H1 (cell line): Measurements from ENCODE around the gene SLC35F6. TPM values are rescaled to one million over a fixed set of nuclear protein-coding genes. Genes with fewer than 3 reads are reported as not detected.

Experiments used
- CTCF ChIA-PET: fragments of 300-600 bp; sonication (Branson Sonifier 250); formaldehyde crosslinking; loops from one replicate; lab custom pipeline; 2021; ENCODE audit not compliant: partially characterized antibody; lab: Charles Lee
- POLR2A ChIA-PET: fragments of 300-600 bp; sonication (Branson Sonifier 250); formaldehyde crosslinking; loops from one replicate; lab custom pipeline; 2021; ENCODE audit warnings: inconsistent platforms; ENCODE audit not compliant: partially characterized antibody; lab: Charles Lee
- DNase-seq, 2 experiments: peaks; one replicate each; pipeline versions ENCODE4 v3.0.0 to v3.0.0-alpha.2; 2010 to 2022; ENCODE audit warnings: low spot score in 2 of 2, low read depth in 1 of 2, mixed read lengths in 1 of 2
- FAIRE-seq: peaks from 2 replicates; lab custom pipeline; 2011; peaks lifted over from hg19 to GRCh38; lab: Jason Lieb, UNC
- H2AFZ ChIP-seq: 2 replicates; pipeline ENCODE4 v1.8.1; 2012; ENCODE audit warnings: low read length, inconsistent platforms
- H2AK5ac ChIP-seq: 2 replicates; pipeline ENCODE4 v1.6.1; 2013; ENCODE audit warnings: low read depth, low read length
- H2BK120ac ChIP-seq: replicated peaks from 2 replicates; pipeline ENCODE3; 2013; ENCODE audit warnings: low read depth, low read length, inconsistent platforms
- H2BK12ac ChIP-seq: 2 replicates; pipeline ENCODE4 v1.6.1; 2013; ENCODE audit warnings: low read depth, low read length
- H2BK15ac ChIP-seq: 2 replicates; pipeline ENCODE4 v1.6.1; 2013; ENCODE audit warnings: low read length
- H2BK20ac ChIP-seq: 2 replicates; pipeline ENCODE4 v1.6.1; 2013; ENCODE audit warnings: low read length
- H2BK5ac ChIP-seq: 2 replicates; pipeline ENCODE4 v1.6.1; 2013; ENCODE audit warnings: low read depth, low read length
- H3K14ac ChIP-seq: 2 replicates; pipeline ENCODE4 v1.6.1; 2013; ENCODE audit warnings: inconsistent platforms; ENCODE audit not compliant: insufficient read length
- H3K18ac ChIP-seq: 2 replicates; pipeline ENCODE4 v1.6.1; 2013; ENCODE audit warnings: low read length; ENCODE audit errors: extremely low read depth
- H3K23ac ChIP-seq: 2 replicates; pipeline ENCODE4 v1.6.1; 2013; ENCODE audit warnings: inconsistent platforms; ENCODE audit not compliant: insufficient read length
- H3K23me2 ChIP-seq: 2 replicates; pipeline ENCODE4 v1.6.1; 2013; ENCODE audit warnings: low read depth, low read length
- H3K27ac ChIP-seq: 2 replicates; pipeline ENCODE4 v1.6.1; 2011; ENCODE audit warnings: low read depth, low read length, inconsistent platforms
- H3K27me3 ChIP-seq, 4 experiments: replicated peaks in 1 of 4; 1 replicate in 1 of 4; 2 replicates in 3 of 4; pipeline versions ENCODE4 v1.6.1 to v1.8.1; 2011 to 2013; ENCODE audit warnings: low read length in 3 of 4, mild to moderate bottlenecking in 3 of 4, inconsistent platforms in 2 of 4, mixed read lengths in 2 of 4, moderate library complexity in 1 of 4; ENCODE audit not compliant: control insufficient read depth in 3 of 4, insufficient read depth in 3 of 4; ENCODE audit errors: extremely low read depth in 1 of 4
- H3K36me3 ChIP-seq, 4 experiments: 2 replicates each; pipeline versions ENCODE4 v1.6.1 to v1.8.1; 2011 to 2013; ENCODE audit warnings: mild to moderate bottlenecking in 4 of 4, low read length in 3 of 4, moderate library complexity in 2 of 4, control low read depth in 1 of 4, inconsistent platforms in 1 of 4; ENCODE audit not compliant: insufficient read depth in 4 of 4, control insufficient read depth in 2 of 4
- H3K4ac ChIP-seq: replicated peaks from 2 replicates; pipeline ENCODE3; 2013; ENCODE audit warnings: low read length, low read depth, mixed read lengths, inconsistent platforms; ENCODE audit not compliant: insufficient read length
- H3K4me1 ChIP-seq, 4 experiments: replicated peaks in 1 of 4; 1 replicate in 1 of 4; 2 replicates in 3 of 4; pipeline versions ENCODE4 v1.6.1 to v1.8.1; 2011 to 2013; ENCODE audit warnings: low read length in 3 of 4, inconsistent platforms in 2 of 4, mixed read lengths in 1 of 4; ENCODE audit not compliant: insufficient read depth in 4 of 4, control insufficient read depth in 3 of 4
- H3K4me2 ChIP-seq, 2 experiments: 2 replicates each; pipeline versions ENCODE4 v1.6.1 to v1.8.1; 2011 to 2013; ENCODE audit warnings: low read depth in 2 of 2, low read length in 2 of 2, control low read depth in 1 of 2, inconsistent platforms in 1 of 2, mild to moderate bottlenecking in 1 of 2; ENCODE audit not compliant: insufficient read depth in 1 of 2
- H3K4me3 ChIP-seq, 4 experiments: fragments of 200-600, 300-600 bp in 1 of 4; sonication (generic), shearing (Covaris generic), sonication (Bioruptor Twin) in 1 of 4; 2 replicates each; pipeline versions ENCODE4 v1.5.1 to v1.8.1; 2011 to 2016; ENCODE audit warnings: low read length in 4 of 4, low read depth in 3 of 4, control low read depth in 2 of 4, inconsistent platforms in 2 of 4, mild to moderate bottlenecking in 2 of 4, mixed read lengths in 1 of 4, moderate library complexity in 1 of 4; ENCODE audit not compliant: insufficient read depth in 2 of 4; ENCODE audit errors: extremely low read depth in 1 of 4
- H3K56ac ChIP-seq: replicated peaks from 2 replicates; pipeline ENCODE3; 2013; ENCODE audit warnings: low read depth, mild to moderate bottlenecking, mixed read lengths, low read length, inconsistent platforms; ENCODE audit not compliant: insufficient read length
- H3K79me1 ChIP-seq: 2 replicates; pipeline ENCODE4 v1.6.1; 2013; ENCODE audit warnings: low read depth, low read length, control low read depth
- H3K79me2 ChIP-seq, 2 experiments: 2 replicates each; pipeline versions ENCODE4 v1.6.1 to v1.8.1; 2012 to 2013; ENCODE audit warnings: low read length in 2 of 2, mild to moderate bottlenecking in 2 of 2, inconsistent platforms in 1 of 2; ENCODE audit not compliant: insufficient read depth in 2 of 2, control insufficient read depth in 1 of 2
- H3K9ac ChIP-seq, 4 experiments: replicated peaks in 1 of 4; 1 replicate in 1 of 4; 2 replicates in 3 of 4; pipeline versions ENCODE4 v1.6.1 to v1.8.1; 2011 to 2013; ENCODE audit warnings: low read depth in 3 of 4, low read length in 3 of 4, control low read depth in 2 of 4, mild to moderate bottlenecking in 2 of 4, moderate library complexity in 2 of 4, inconsistent platforms in 1 of 4; ENCODE audit errors: extremely low read depth in 1 of 4
- H3K9me3 ChIP-seq, 2 experiments: 2 replicates each; pipeline versions ENCODE4 v1.6.1 to v1.8.1; 2012 to 2013; ENCODE audit warnings: mild to moderate bottlenecking in 2 of 2, moderate library complexity in 2 of 2, control low read depth in 1 of 2, inconsistent platforms in 1 of 2, low read depth in 1 of 2, low read length in 1 of 2, mixed read lengths in 1 of 2; ENCODE audit not compliant: insufficient read depth in 2 of 2
- H4K20me1 ChIP-seq, 2 experiments: replicated peaks in 1 of 2; 2 replicates each; pipeline versions ENCODE3 to v1.8.1; 2011 to 2013; ENCODE audit warnings: inconsistent platforms in 2 of 2, low read length in 2 of 2, mild to moderate bottlenecking in 1 of 2; ENCODE audit not compliant: insufficient read depth in 2 of 2, control insufficient read depth in 1 of 2
- H4K5ac ChIP-seq: 2 replicates; pipeline ENCODE4 v1.6.1; 2013; ENCODE audit warnings: low read length, low read depth, mixed read lengths, inconsistent platforms; ENCODE audit not compliant: insufficient read length
- H4K8ac ChIP-seq: 2 replicates; pipeline ENCODE4 v1.8.0; 2013; ENCODE audit warnings: mild to moderate bottlenecking, moderate library complexity, low read length, inconsistent platforms; ENCODE audit not compliant: insufficient read depth; ENCODE audit errors: extremely low read depth
- H4K91ac ChIP-seq: replicated peaks from 2 replicates; pipeline ENCODE3; 2013; ENCODE audit warnings: low read length, mixed read lengths, inconsistent platforms; ENCODE audit not compliant: insufficient read length
- CBX5 ChIP-seq: fragments of 300-800, 300-1000 bp; sonication (generic); IDR thresholded peaks from 2 replicates; pipeline ENCODE4 v1.7.1; 2016; ENCODE audit warnings: antibody characterized with exemption, low read length, low read depth
- FOSL1 ChIP-seq: IDR thresholded peaks from 2 replicates; pipeline ENCODE4 v1.6.1; 2011; ENCODE audit warnings: mild to moderate bottlenecking, low read depth, low read length, moderate library complexity; ENCODE audit not compliant: insufficient read depth
- HDAC6 ChIP-seq: IDR thresholded peaks from one replicate; pipeline ENCODE4 v1.7.1; 2012; ENCODE audit warnings: low read depth, mild to moderate bottlenecking, inconsistent platforms, low read length, moderate library complexity
- JUND ChIP-seq: IDR thresholded peaks from 2 replicates; pipeline ENCODE4 v1.6.1; 2011; ENCODE audit warnings: mild to moderate bottlenecking, improper control_type of control experiment, low read length
- SIRT6 ChIP-seq: IDR thresholded peaks from one replicate; pipeline ENCODE4 v1.7.1; 2012; ENCODE audit warnings: low read length, inconsistent platforms
- TBP ChIP-seq: IDR thresholded peaks from 2 replicates; pipeline ENCODE4 v1.6.1; 2011; ENCODE audit warnings: low read depth, low read length, improper control_type of control experiment
- WGBS, 2 experiments: shearing (Covaris generic) in 1 of 2; methylation state at CpG; one replicate each; pipeline versions ENCODE4 v1.1.6 to v1.1.7; 2013 to 2015; ENCODE audit warnings: low lambda C conversion rate in 2 of 2, mixed read lengths in 2 of 2, inconsistent platforms in 1 of 2, low coverage in 1 of 2, missing lambda C conversion rate in 1 of 2; ENCODE audit not compliant: insufficient replicate concordance in 2 of 2, insufficient coverage in 1 of 2, insufficient read length in 1 of 2; ENCODE audit errors: extremely low coverage in 1 of 2, missing lambda C conversion rate in 1 of 2; 5-methylcytosine and 5-hydroxymethylcytosine counted together
- polyA plus RNA-seq, 7 experiments: library from polyadenylated mRNA; depleted of rRNA in 3 of 7; stranded (reverse) in 5 of 7; unstranded in 2 of 7; fragments of >200 nt in 5 of 7; fragments of 200-250 nt in 2 of 7; gene quantifications; 1 replicate in 5 of 7; 2 replicates in 1 of 7; 4 replicates in 1 of 7; pipeline versions ENCODE4 v1.2.1 to v1.2.3, GENCODE V29; 2011 to 2013; ENCODE audit warnings: missing spikeins in 2 of 7, mixed read lengths in 2 of 7
- total RNA-seq: library from RNA; stranded (reverse); fragmentation: NEBNext Ultra II Directional; extraction: Animal tissue kit (Norgen Biotek cat#: 25700); gene quantifications from 2 replicates; pipeline ENCODE4 v1.2.1, GENCODE V29; 2021

The SLC35F6 gene
- total and polyA plus RNA-seq, 2 of the 8 experiments (the other 6 are each of a cell fraction or from before 2014, with no cell fraction given) = 11.2 to 13.5 TPM

DNA sequence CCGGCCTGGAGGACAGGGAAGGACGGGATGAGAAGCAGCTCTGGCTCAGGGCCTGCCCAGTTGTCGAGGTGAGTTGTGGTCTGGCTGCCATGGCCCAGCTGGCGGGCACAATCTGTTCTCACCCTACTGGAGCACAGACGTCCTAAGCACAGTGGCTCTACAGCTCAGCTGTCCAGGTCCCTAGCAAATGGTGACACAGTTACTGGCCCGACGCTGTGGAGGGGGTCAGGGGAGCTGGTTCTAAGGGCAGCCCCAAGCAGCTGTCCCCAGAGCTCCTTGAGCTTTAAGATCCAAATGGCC, 38.6 kb upstream of the SLC35F6 start:
- WGBS, 2 experiments = 87% methylated on average over 7 of the region's 7 CpGs; no CpG with 5 or more reads in 1 of the 2 experiments
- H3K4me3 ChIP-seq = no peak overlapping the region
- H2BK120ac ChIP-seq = no peak overlapping the region
- CTCF ChIA-PET = interaction anchor here (0.8 to 2.0 kb wide), 12 partner anchors 8 to 618 kb away, joined by 3 to 9 read pairs (median 4); partner anchors contain the start of gene CIB4
- no peak overlapping the region for H2BK20ac ChIP-seq
- no peak overlapping the region for H2AK5ac ChIP-seq
- H3K79me2 ChIP-seq = no peaks in the 10 kb centered on the region
- H2AFZ ChIP-seq = no peak overlapping the region
- H3K23ac ChIP-seq = no peak overlapping the region
- no peak overlapping the region for H3K18ac ChIP-seq
- no peaks in the 10 kb centered on the region; a peak in 1 of 7 replicates for H3K27me3 ChIP-seq
- H3K9ac ChIP-seq = no peak overlapping the region
- no peak overlapping the region for H3K56ac ChIP-seq
- FAIRE-seq = no peak
- H3K27ac ChIP-seq = no peak overlapping the region
- no peaks in the 10 kb centered on the region; the same call in 1 of the 2 replicates for H3K23me2 ChIP-seq
- no peak overlapping the region; the same call in 1 of the 2 replicates for H2BK12ac ChIP-seq
- no peak overlapping the region for H4K8ac ChIP-seq
- no peak overlapping the region for H3K4ac ChIP-seq
- no peak overlapping the region for H2BK15ac ChIP-seq
- DNase-seq = no peak
- TF ChIP-seq JUND (no peak), TBP (no peak), CBX5 (no peak), SIRT6 (no peak), FOSL1 (no peak), HDAC6 (no peak)
- TF ChIP-seq, all 59 proteins: peak for 0
- peaks cover 0 to 12% (median 10%) of the 10 kb centered on the region in 4 experiments; a peak in 6 of 7 replicates for H3K4me1 ChIP-seq
- no peaks in the 10 kb centered on the region for H3K36me3 ChIP-seq
- H2BK5ac ChIP-seq = no peak overlapping the region
- H3K79me1 ChIP-seq = no peaks in the 10 kb centered on the region
- H3K9me3 ChIP-seq = no peaks in the 10 kb centered on the region
- H3K4me2 ChIP-seq = no peak overlapping the region
- POLR2A ChIA-PET = no interaction called here
- H4K20me1 ChIP-seq = no peaks in the 10 kb centered on the region
- H3K14ac ChIP-seq = no peak overlapping the region
- no peak overlapping the region for H4K5ac ChIP-seq
- H4K91ac ChIP-seq = no peak overlapping the region
